WERI-Rb-1 (cell line): ENCODE results near the gene NOBOX.

ENCODE experiments used
- DNase-seq: peaks from one replicate; pipeline ENCODE4 v3.0.0-alpha.2; 2020
- H3K27ac ChIP-seq: fragments of 250-450 bp; sonication (Bioruptor Pico); 2 replicates; pipeline ENCODE4 v1.5.1; 2020; ENCODE audit warnings: mild to moderate bottlenecking, moderate library complexity
- H3K27me3 ChIP-seq: fragments of 250-450 bp; sonication (Bioruptor Pico); 2 replicates; pipeline ENCODE4 v1.5.1; 2021; ENCODE audit warnings: mild to moderate bottlenecking, low read depth, moderate library complexity; ENCODE audit not compliant: insufficient read depth, severe bottlenecking
- H3K36me3 ChIP-seq: fragments of 250-450 bp; sonication (Bioruptor Pico); 2 replicates; pipeline ENCODE4 v1.5.1; 2020; ENCODE audit warnings: mild to moderate bottlenecking, moderate library complexity
- H3K4me3 ChIP-seq: 2 replicates; pipeline ENCODE4 v1.5.1; 2011; ENCODE audit warnings: low read depth, mild to moderate bottlenecking, control low read depth, low read length
- H3K9me3 ChIP-seq: fragments of 250-450 bp; sonication (Bioruptor Pico); 2 replicates; pipeline ENCODE4 v1.5.1; 2021; ENCODE audit warnings: mild to moderate bottlenecking, moderate library complexity; ENCODE audit not compliant: severe bottlenecking
- TF ChIP-seq, protein P1 (sequence below): IDR thresholded peaks from 2 replicates; pipeline ENCODE4 v1.5.1; 2011; ENCODE audit warnings: low read depth, mild to moderate bottlenecking, control low read depth, inconsistent platforms, low read length

Gene NOBOX

GRCh38 chr7:144403649-144404061 is at the start of gene NOBOX:
TSS of gene NOBOX (minus strand) at chr7:144403693.
- DNase-seq: no peak
- Histone ChIP-seq H3K4me3 (no peak within 1 kb of the TSS), H3K27ac (no peak within 1 kb of the TSS), H3K36me3 (no peaks in the 10 kb centered on the region), H3K9me3 (no peaks in the 10 kb centered on the region), H3K27me3 (no peaks in the 10 kb centered on the region)
- TF ChIP-seq, protein P1, sequence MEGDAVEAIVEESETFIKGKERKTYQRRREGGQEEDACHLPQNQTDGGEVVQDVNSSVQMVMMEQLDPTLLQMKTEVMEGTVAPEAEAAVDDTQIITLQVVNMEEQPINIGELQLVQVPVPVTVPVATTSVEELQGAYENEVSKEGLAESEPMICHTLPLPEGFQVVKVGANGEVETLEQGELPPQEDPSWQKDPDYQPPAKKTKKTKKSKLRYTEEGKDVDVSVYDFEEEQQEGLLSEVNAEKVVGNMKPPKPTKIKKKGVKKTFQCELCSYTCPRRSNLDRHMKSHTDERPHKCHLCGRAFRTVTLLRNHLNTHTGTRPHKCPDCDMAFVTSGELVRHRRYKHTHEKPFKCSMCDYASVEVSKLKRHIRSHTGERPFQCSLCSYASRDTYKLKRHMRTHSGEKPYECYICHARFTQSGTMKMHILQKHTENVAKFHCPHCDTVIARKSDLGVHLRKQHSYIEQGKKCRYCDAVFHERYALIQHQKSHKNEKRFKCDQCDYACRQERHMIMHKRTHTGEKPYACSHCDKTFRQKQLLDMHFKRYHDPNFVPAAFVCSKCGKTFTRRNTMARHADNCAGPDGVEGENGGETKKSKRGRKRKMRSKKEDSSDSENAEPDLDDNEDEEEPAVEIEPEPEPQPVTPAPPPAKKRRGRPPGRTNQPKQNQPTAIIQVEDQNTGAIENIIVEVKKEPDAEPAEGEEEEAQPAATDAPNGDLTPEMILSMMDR: no peak

GRCh38 chr7:144452064-144452463 is 48.6 kb upstream of the NOBOX start:
- no peak for DNase-seq
- Histone ChIP-seq H3K27ac (no peak overlapping the region), H3K4me3 (no peak overlapping the region), H3K36me3 (no peaks in the 10 kb centered on the region), H3K9me3 (no peaks in the 10 kb centered on the region), H3K27me3 (no peaks in the 10 kb centered on the region)
- TF ChIP-seq, protein P1: no peak

DNA sequence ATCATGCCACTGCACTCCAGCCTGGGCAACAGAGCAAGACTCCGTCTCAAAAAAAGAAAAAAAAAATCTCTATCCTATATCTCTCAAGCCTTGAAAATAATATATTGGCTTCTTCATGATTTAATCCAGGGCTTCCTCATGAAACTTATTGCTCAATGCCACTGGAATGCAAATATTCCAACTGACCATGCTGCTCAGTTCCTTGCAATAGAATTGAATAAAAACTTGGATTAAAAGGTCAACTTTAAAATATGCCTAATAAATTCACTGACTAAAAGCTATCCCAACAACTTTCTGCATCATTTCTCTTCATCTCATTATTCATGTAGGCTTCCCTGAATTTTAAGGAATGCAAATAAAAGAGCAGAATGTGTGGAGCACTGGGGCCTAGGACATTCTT is 42.1 kb upstream of the NOBOX start:
- no peaks in the 10 kb centered on the region for H3K27me3 ChIP-seq
- DNase-seq: no peak
- no peaks in the 10 kb centered on the region for H3K9me3 ChIP-seq
- H3K27ac ChIP-seq: no peak overlapping the region
- no peak overlapping the region for H3K4me3 ChIP-seq
- H3K36me3 ChIP-seq: no peaks in the 10 kb centered on the region
- TF ChIP-seq, protein P1: no peak

- TF ChIP-seq, protein P1: no peak
- H3K27ac ChIP-seq: no peak overlapping the region
Observed at GRCh38 chr7:144439717-144440205, 36.3 kb upstream of the NOBOX start.

DNA sequence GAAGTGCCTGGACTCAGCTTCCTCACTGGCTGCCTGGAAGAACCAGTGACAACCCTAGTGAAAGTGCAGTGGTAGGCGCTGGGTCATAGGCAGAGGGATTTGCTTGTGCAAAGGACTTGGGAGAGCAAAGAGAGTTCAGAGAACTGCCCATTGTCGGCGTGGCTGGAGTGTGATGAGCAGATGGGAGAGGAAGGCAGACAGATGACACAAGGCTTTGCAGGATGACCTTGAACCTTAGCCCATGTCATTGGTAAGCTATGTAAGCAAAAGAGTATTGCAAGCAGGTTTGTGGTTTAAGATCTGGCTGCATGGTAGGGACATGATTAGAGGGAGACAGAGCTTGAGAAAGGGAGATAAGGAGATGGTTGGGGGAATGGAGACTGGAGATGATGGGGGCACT is 35.3 kb upstream of the NOBOX start:
- no peaks in the 10 kb centered on the region for H3K9me3 ChIP-seq
- H3K27ac ChIP-seq: no peak overlapping the region
- TF ChIP-seq, protein P1: no peak
- H3K36me3 ChIP-seq: no peaks in the 10 kb centered on the region
- no peak for DNase-seq
- H3K27me3 ChIP-seq: no peaks in the 10 kb centered on the region
- no peak overlapping the region for H3K4me3 ChIP-seq

More at GRCh38 chr7:144439717-144440205, 36.3 kb upstream of the NOBOX start:
- Histone ChIP-seq H3K36me3 (no peaks in the 10 kb centered on the region), H3K9me3 (no peaks in the 10 kb centered on the region), H3K4me3 (no peak overlapping the region), H3K27me3 (no peaks in the 10 kb centered on the region)
- DNase-seq: no peak

DNA sequence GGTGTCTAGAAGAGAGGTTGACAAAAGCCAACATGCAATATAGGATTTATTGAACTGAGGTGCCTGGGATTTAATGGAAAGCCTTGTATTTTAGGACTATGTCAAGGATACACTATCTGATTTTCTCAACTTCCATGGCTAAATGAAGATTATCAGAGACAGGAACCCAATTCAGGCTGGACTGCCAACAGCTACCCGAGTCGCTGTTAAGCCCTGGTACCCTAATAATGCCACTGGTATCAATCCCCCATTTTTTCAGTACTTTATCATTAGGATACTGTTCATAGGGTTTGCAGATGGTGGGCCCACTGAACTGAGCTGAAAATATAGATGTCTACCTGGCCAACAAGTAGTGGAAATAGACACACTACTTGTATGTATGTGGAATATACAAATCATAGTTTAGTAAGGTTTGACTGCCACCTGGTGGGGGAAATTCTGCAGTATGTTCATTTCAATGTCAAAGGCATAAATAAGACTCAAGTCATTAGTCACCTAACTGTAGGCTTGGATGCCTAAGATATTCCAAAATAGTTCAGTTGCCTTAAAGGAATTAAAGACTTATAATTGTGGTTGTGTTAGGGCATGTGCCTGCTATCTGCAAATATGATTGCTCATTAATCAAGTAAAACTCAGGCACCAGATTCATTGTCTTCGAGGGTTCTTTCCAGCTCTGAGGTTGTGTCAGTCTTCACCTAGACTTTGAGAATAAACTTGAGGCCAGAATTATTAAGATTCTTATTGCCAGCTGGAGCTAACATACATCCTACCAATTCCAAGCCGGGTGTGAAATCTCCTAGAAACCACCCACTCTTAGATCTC is 34.1 kb upstream of the NOBOX start:
- peak; percentile 70 for DNase-seq
- H3K36me3 ChIP-seq: no peaks in the 10 kb centered on the region
- no peak overlapping the region for H3K27ac ChIP-seq
- no peak overlapping the region for H3K4me3 ChIP-seq
- H3K9me3 ChIP-seq: no peaks in the 10 kb centered on the region
- TF ChIP-seq, protein P1: peak; percentile 39; the same call in 1 of the 2 replicates
- H3K27me3 ChIP-seq: no peaks in the 10 kb centered on the region
